KMS-11 (cell line): ENCODE data around the gene ZFP64.

Experiments
- H2AFZ ChIP-seq: fragments of 200-600 bp; sonication (generic); 2 replicates; pipeline ENCODE4 v1.6.1; 2016; ENCODE audit warnings: antibody characterized with exemption, mixed run types, low read depth
- H3K27ac ChIP-seq: fragments of 200-600 bp; sonication (generic); 2 replicates; pipeline ENCODE4 v1.6.1; 2016; ENCODE audit warnings: mild to moderate bottlenecking, mixed run types
- H3K27me3 ChIP-seq: fragments of 200-600 bp; sonication (generic); 2 replicates; pipeline ENCODE4 v1.6.1; 2017; ENCODE audit warnings: mild to moderate bottlenecking, low read depth, mixed run types, moderate library complexity; ENCODE audit not compliant: insufficient read depth
- H3K36me3 ChIP-seq: fragments of 200-600 bp; sonication (generic); 2 replicates; pipeline ENCODE4 v1.6.1; 2017; ENCODE audit warnings: mild to moderate bottlenecking, mixed run types; ENCODE audit not compliant: insufficient read depth
- H3K4me1 ChIP-seq: fragments of 200-600 bp; sonication (generic); 2 replicates; pipeline ENCODE4 v1.6.1; 2016; ENCODE audit warnings: mild to moderate bottlenecking, low read depth, mixed run types; ENCODE audit not compliant: poor library complexity, severe bottlenecking
- H3K4me2 ChIP-seq: fragments of 200-600 bp; sonication (generic); 2 replicates; pipeline ENCODE4 v1.7.0; 2016; ENCODE audit warnings: mild to moderate bottlenecking, mixed run types
- H3K4me3 ChIP-seq: fragments of 200-600 bp; sonication (generic); IDR thresholded peaks from 2 replicates; pipeline ENCODE4 v1.6.1; 2017; ENCODE audit warnings: low read depth, low read length, mixed read lengths; ENCODE audit not compliant: insufficient read depth
- H3K79me2 ChIP-seq: fragments of 200-600 bp; sonication (generic); 2 replicates; pipeline ENCODE4 v1.6.1; 2016; ENCODE audit warnings: low read depth, mixed run types; ENCODE audit not compliant: insufficient read depth
- H3K9ac ChIP-seq: fragments of 200-600 bp; sonication (generic); 2 replicates; pipeline ENCODE4 v1.6.1; 2016; ENCODE audit warnings: mild to moderate bottlenecking, mixed run types
- H4K20me1 ChIP-seq: fragments of 200-600 bp; sonication (generic); 2 replicates; pipeline ENCODE4 v1.6.1; 2016; ENCODE audit warnings: mild to moderate bottlenecking, mixed run types; ENCODE audit not compliant: insufficient read depth
- TF ChIP-seq, protein P1 (sequence below): fragments of 200-600 bp; sonication (generic); conservative IDR thresholded peaks from 2 replicates; pipeline ENCODE4 v1.6.1; 2017; ENCODE audit warnings: low read depth, mild to moderate bottlenecking, antibody characterized with exemption, low read length, moderate library complexity, mixed read lengths

ZFP64 gene

DNA sequence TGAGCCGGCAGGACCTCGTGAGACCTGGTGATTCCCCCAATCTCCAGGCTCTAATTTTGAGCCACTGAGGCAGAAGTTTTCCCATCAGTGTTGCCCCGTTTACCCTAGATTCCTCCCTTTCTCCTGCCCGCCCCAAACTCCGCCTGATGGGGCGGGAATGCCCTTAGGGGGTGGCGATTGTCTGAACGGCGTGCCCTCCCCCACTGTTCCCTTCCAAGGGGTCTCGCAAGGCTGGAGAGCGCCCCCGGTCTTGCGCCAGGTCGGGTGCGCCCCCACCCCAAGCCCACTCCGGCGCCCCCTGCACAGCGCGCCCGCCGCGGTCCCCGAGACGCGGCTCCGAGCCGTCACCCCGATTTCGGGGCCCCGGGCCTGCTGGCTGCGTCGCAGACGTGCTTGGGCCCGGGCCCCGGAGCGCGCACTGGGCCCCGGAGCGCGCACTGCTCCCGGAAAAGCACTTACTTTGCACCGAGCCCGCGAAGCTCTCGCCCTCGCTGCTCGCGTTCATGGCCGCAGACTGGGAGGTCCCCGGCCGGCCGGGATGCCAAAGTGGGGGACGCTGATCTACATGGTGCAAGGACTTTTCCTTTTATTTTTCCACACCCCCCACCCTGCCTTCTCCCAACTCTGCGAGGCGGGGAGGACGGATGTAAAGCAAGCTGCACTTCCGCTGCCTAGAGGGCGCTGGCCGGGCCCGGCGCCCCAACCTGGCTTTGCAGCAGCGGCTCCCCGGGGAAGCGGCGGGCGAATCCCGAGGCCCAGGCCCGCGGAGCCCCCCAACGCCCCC is at the start of gene ZFP64:
Gene ZFP64, minus strand, starts transcription at position 648 of the 784 bp plus-strand sequence. Its CDS starts 143 bp downstream, at position 505.
- peak within 1 kb of the TSS; percentile 89 for H3K4me2 ChIP-seq
- peaks cover 20% of the 10 kb centered on the region for H3K4me1 ChIP-seq
- H3K27me3 ChIP-seq: no peaks in the 10 kb centered on the region
- no peaks in the 10 kb centered on the region for H4K20me1 ChIP-seq
- no peaks in the 10 kb centered on the region; the same call in 1 of the 2 replicates for H3K36me3 ChIP-seq
- H2AFZ ChIP-seq: peak within 1 kb of the TSS; percentile 77
- TF ChIP-seq, protein P1, sequence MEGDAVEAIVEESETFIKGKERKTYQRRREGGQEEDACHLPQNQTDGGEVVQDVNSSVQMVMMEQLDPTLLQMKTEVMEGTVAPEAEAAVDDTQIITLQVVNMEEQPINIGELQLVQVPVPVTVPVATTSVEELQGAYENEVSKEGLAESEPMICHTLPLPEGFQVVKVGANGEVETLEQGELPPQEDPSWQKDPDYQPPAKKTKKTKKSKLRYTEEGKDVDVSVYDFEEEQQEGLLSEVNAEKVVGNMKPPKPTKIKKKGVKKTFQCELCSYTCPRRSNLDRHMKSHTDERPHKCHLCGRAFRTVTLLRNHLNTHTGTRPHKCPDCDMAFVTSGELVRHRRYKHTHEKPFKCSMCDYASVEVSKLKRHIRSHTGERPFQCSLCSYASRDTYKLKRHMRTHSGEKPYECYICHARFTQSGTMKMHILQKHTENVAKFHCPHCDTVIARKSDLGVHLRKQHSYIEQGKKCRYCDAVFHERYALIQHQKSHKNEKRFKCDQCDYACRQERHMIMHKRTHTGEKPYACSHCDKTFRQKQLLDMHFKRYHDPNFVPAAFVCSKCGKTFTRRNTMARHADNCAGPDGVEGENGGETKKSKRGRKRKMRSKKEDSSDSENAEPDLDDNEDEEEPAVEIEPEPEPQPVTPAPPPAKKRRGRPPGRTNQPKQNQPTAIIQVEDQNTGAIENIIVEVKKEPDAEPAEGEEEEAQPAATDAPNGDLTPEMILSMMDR: peak; percentile 66
- peak within 1 kb of the TSS; percentile 91 for H3K27ac ChIP-seq
- H3K79me2 ChIP-seq: peaks cover 28% of the 10 kb centered on the region; the same call in 1 of the 2 replicates
- H3K4me3 ChIP-seq: no peak within 1 kb of the TSS
- peak within 1 kb of the TSS; percentile 93 for H3K9ac ChIP-seq

DNA sequence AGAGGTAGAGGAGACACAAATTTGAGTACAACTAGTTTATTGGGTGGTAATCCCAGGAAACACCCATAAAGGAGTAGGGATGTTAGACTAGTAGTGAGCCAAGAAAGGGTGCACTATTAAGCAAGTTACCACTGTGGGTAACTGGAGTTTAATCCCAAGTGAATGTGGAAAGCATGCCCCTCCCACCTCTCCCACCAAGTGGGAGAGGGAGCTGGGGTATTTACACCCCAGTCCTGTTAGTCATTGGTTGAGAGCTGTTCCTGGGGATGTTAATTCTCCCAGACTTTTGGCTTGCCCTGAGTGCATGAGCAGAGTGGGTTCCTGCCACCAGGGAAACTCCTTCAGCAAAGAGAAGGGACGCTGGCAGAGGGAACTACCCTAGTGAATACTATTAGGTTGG is 49.2 kb upstream of the ZFP64 start:
- TF ChIP-seq, protein P1: no peak
- Histone ChIP-seq H4K20me1 (no peaks in the 10 kb centered on the region), H3K27me3 (no peaks in the 10 kb centered on the region), H3K4me3 (no peak overlapping the region), H3K9ac (no peak overlapping the region), H2AFZ (no peak overlapping the region), H3K79me2 (no peaks in the 10 kb centered on the region), H3K4me1 (peaks cover 34% of the 10 kb centered on the region), H3K36me3 (no peaks in the 10 kb centered on the region), H3K4me2 (no peak overlapping the region), H3K27ac (no peak overlapping the region)

DNA sequence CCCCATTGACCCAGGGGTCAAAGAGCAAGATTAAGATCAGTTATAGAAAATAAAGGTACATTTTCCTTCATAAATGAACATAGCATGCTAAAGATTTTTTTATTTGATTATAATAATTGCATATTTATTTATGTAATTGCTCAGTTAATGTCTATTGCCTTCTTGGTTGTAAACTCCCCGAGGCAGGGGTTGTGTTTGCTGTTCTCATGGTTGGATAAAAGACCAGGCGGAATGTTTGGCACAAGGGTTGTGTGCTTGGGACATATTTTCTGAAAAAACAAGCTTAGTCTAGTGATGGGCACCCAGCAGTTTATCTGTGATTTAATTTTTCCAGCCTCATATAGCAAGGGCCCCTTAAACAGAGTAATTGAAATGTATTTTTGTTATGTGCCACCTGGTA is 47.5 kb upstream of the ZFP64 start:
- Histone ChIP-seq H3K4me1 (peaks cover 33% of the 10 kb centered on the region), H3K36me3 (no peaks in the 10 kb centered on the region), H3K4me3 (no peak overlapping the region), H3K27me3 (no peaks in the 10 kb centered on the region), H3K79me2 (no peaks in the 10 kb centered on the region), H3K4me2 (no peak overlapping the region), H3K27ac (no peak overlapping the region), H4K20me1 (no peaks in the 10 kb centered on the region), H2AFZ (no peak overlapping the region), H3K9ac (no peak overlapping the region)
- TF ChIP-seq, protein P1: no peak

DNA sequence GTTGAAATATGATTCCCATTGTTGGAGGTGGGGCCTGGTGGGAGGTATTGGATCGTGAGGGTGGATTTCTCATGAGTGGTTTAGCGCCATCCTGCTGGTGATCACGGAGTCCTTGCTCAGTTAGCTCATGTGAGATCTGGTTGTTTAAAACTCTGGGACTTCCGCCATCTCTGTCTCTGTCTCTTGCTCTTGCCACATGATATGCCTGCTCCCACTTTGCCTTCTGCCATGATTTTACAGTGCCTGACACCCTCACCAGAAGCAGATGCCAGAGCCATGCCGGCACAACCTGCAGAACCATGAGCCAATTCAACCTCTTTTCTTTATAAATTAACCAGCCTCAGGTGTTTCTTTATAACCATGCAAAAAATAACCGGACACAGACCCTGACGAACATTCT is 44.7 kb upstream of the ZFP64 start:
- no peaks in the 10 kb centered on the region for H3K36me3 ChIP-seq
- TF ChIP-seq, protein P1: no peak

More for the DNA sequence above, 44.7 kb upstream of the ZFP64 start:
- Histone ChIP-seq H3K4me3 (no peak overlapping the region), H3K79me2 (no peaks in the 10 kb centered on the region), H3K4me1 (peaks cover 5% of the 10 kb centered on the region), H3K27me3 (no peaks in the 10 kb centered on the region), H3K9ac (no peak overlapping the region), H3K27ac (no peak overlapping the region), H2AFZ (no peak overlapping the region), H4K20me1 (no peaks in the 10 kb centered on the region), H3K4me2 (no peak overlapping the region)
